Brain microvascular endothelial cell (primary cell): ENCODE data around the gene KRTAP4-3.

Experiments
- DNase-seq: peaks from one replicate; pipeline ENCODE4 v3.0.0-alpha.2; 2020
- H3K27ac ChIP-seq: fragments of 250-450 bp; sonication (Bioruptor Pico); 2 replicates; pipeline ENCODE4 v1.5.1; 2020; ENCODE audit warnings: mild to moderate bottlenecking, moderate library complexity
- H3K27me3 ChIP-seq: fragments of 250-450 bp; sonication (Bioruptor Pico); replicated peaks from 2 replicates; pipeline ENCODE4 v1.5.1; 2020; ENCODE audit warnings: mild to moderate bottlenecking
- H3K36me3 ChIP-seq: fragments of 250-450 bp; sonication (Bioruptor Pico); replicated peaks from 2 replicates; pipeline ENCODE4 v1.5.1; 2020; ENCODE audit warnings: mild to moderate bottlenecking
- H3K4me3 ChIP-seq: 2 replicates; pipeline ENCODE4 v1.5.1; 2011; ENCODE audit warnings: low read depth, mild to moderate bottlenecking, control low read depth, low read length, moderate library complexity
- CTCF ChIP-seq: IDR thresholded peaks from 2 replicates; pipeline ENCODE4 v1.5.1; 2011; ENCODE audit warnings: low read depth, mild to moderate bottlenecking, moderate library complexity, low read length, control low read depth, inconsistent platforms; ENCODE audit errors: missing control alignments
- in situ Hi-C: cut with HindIII; loops from 2 replicates; pipeline ENCODE4 v1.10.0; 2017; ENCODE audit warnings: low sequenced_read_pairs, low pct_ligation_motif_present

KRTAP4-3 gene

GRCh38 chr17:41168121-41168520 is at the start of gene KRTAP4-3:
Gene KRTAP4-3, minus strand, starts transcription at chr17:41168221. Its CDS starts 49 bp downstream, at chr17:41168172.
- DNase-seq, result no peak
- Histone ChIP-seq H3K36me3 (no peaks in the 10 kb centered on the region), H3K4me3 (no peak within 1 kb of the TSS), H3K27me3 (no peaks in the 10 kb centered on the region), H3K27ac (no peak within 1 kb of the TSS)
- in situ Hi-C loops, result no loop called here
- no peak for TF ChIP-seq CTCF

GRCh38 chr17:41215681-41216080 is 47.7 kb upstream of the KRTAP4-3 start:
- in situ Hi-C loops, result no loop called here
- DNase-seq, result no peak
- H3K36me3 ChIP-seq, result no peaks in the 10 kb centered on the region
- H3K27ac ChIP-seq, result no peak overlapping the region
- no peak for TF ChIP-seq CTCF
- H3K27me3 ChIP-seq, result no peaks in the 10 kb centered on the region
- no peak overlapping the region for H3K4me3 ChIP-seq

- no peak for TF ChIP-seq CTCF
- H3K36me3 ChIP-seq, result no peaks in the 10 kb centered on the region
- H3K27ac ChIP-seq, result no peak overlapping the region
- H3K4me3 ChIP-seq, result no peak overlapping the region
- no peaks in the 10 kb centered on the region for H3K27me3 ChIP-seq
- no peak for DNase-seq
- in situ Hi-C loops, result no loop called here
These were observed 44.6 kb upstream of the KRTAP4-3 start for GRCh38 chr17:41212524-41213169.

GRCh38 chr17:41211845-41212466 is 43.9 kb upstream of the KRTAP4-3 start:
- H3K27ac ChIP-seq, result no peak overlapping the region
- H3K4me3 ChIP-seq, result no peak overlapping the region
- no peak for DNase-seq
- H3K36me3 ChIP-seq, result no peaks in the 10 kb centered on the region
- in situ Hi-C loops, result no loop called here
- no peaks in the 10 kb centered on the region for H3K27me3 ChIP-seq
- TF ChIP-seq CTCF, result no peak

GRCh38 chr17:41199421-41200078 is 31.5 kb upstream of the KRTAP4-3 start:
- TF ChIP-seq CTCF, result no peak
- no peak overlapping the region for H3K27ac ChIP-seq

More at GRCh38 chr17:41199421-41200078, 31.5 kb upstream of the KRTAP4-3 start:
- H3K4me3 ChIP-seq, result no peak overlapping the region
- no peaks in the 10 kb centered on the region for H3K36me3 ChIP-seq
- H3K27me3 ChIP-seq, result no peaks in the 10 kb centered on the region
- in situ Hi-C loops, result no loop called here
- DNase-seq, result no peak
